ENCODE data around the gene ERI3. TPM values are rescaled to one million over a fixed set of nuclear protein-coding genes. Genes with fewer than 3 reads are reported as not detected.
A peak's percentile ranks its signal among the peaks of the same experiment; 100 is the strongest.

Gene ERI3
- total and polyA plus RNA-seq, 2 experiments from 2014 or later, result 59.4 to 93.2 TPM

DNA sequence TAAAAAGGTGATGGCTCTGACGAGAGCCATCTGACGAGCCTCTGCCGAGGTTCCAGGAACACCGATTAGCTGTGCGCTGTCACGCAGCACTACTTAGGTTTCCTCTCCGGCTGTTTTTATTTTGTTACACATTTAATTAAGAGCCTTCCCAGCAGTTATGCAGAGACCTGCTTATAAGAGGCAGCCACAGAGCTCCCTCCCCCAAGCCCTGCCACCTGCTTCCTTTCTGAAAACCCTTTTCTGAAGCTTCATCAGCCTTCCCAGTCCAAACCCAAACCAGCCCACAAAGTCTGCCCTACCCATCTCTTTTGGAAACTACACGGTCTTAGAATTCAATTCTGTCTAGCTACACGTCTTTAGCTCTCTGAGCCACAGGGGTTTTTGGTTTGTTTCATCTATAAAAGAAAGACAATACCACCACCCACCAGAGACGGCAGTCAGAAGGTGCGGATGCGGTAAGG lies 49.1 kb downstream of the ERI3 start:
- Histone ChIP-seq H3K79me2 (no peaks in the 10 kb centered on the region), H3K4me3 (no peak overlapping the region), H3K27ac (no peak overlapping the region), H2AFZ (no peak overlapping the region), H3K9me3 (ENCODE audit: low read depth) (no peaks in the 10 kb centered on the region), H4K20me1 (ENCODE audit: insufficient read depth, poor library complexity, severe bottlenecking) (no peaks in the 10 kb centered on the region), H3K4me2 (no peak overlapping the region), H3K36me3 (replicated peaks; ENCODE audit: insufficient read depth, low read depth) (no peaks in the 10 kb centered on the region), H3K27me3 (no peaks in the 10 kb centered on the region), H3K9me2 (replicated peaks; ENCODE audit: insufficient read depth) (no peaks in the 10 kb centered on the region), H3K4me1 (ENCODE audit: insufficient read depth) (no peaks in the 10 kb centered on the region)
- TF ChIP-seq, protein P1, sequence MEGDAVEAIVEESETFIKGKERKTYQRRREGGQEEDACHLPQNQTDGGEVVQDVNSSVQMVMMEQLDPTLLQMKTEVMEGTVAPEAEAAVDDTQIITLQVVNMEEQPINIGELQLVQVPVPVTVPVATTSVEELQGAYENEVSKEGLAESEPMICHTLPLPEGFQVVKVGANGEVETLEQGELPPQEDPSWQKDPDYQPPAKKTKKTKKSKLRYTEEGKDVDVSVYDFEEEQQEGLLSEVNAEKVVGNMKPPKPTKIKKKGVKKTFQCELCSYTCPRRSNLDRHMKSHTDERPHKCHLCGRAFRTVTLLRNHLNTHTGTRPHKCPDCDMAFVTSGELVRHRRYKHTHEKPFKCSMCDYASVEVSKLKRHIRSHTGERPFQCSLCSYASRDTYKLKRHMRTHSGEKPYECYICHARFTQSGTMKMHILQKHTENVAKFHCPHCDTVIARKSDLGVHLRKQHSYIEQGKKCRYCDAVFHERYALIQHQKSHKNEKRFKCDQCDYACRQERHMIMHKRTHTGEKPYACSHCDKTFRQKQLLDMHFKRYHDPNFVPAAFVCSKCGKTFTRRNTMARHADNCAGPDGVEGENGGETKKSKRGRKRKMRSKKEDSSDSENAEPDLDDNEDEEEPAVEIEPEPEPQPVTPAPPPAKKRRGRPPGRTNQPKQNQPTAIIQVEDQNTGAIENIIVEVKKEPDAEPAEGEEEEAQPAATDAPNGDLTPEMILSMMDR (IDR thresholded peaks at IDR 0.05; ENCODE audit: poor library complexity), result no peak
- TF ChIP-seq EZH2phosphoT487 (IDR thresholded peaks at IDR 0.05; ENCODE audit: low read depth, severe bottlenecking, unreplicated experiment) (no peak), EZH2 (IDR thresholded peaks at IDR 0.05; ENCODE audit: borderline replicate concordance) (no peak)
- 87% methylated on average over 12 of the region's 12 CpGs for WGBS (ENCODE audit: low lambda C conversion rate, missing lambda C conversion rate)
- no peak for DNase-seq (ENCODE audit: low spot score)

GRCh38 chr1:44303532-44303931 lies 51.5 kb downstream of the ERI3 start:
- no peaks in the 10 kb centered on the region for H3K36me3 ChIP-seq (replicated peaks; ENCODE audit: insufficient read depth, low read depth)
- no peak overlapping the region for H3K4me3 ChIP-seq
- peak; percentile 21 for DNase-seq (ENCODE audit: low spot score)
- peak overlapping the region; percentile 67 for H3K27ac ChIP-seq
- no peak overlapping the region for H2AFZ ChIP-seq
- no peak overlapping the region for H3K4me2 ChIP-seq
- no peaks in the 10 kb centered on the region for H3K9me3 ChIP-seq (ENCODE audit: low read depth)
- H4K20me1 ChIP-seq (ENCODE audit: insufficient read depth, poor library complexity, severe bottlenecking), result no peaks in the 10 kb centered on the region
- TF ChIP-seq EZH2phosphoT487 (IDR thresholded peaks at IDR 0.05; ENCODE audit: low read depth, severe bottlenecking, unreplicated experiment) (no peak), EZH2 (IDR thresholded peaks at IDR 0.05; ENCODE audit: borderline replicate concordance) (no peak)
- TF ChIP-seq, protein P1 (IDR thresholded peaks at IDR 0.05; ENCODE audit: poor library complexity), result no peak
- H3K9me2 ChIP-seq (replicated peaks; ENCODE audit: insufficient read depth), result no peaks in the 10 kb centered on the region
- H3K27me3 ChIP-seq, result no peaks in the 10 kb centered on the region
- 77% methylated on average over 1 of the region's 1 CpG for WGBS (ENCODE audit: low lambda C conversion rate, missing lambda C conversion rate)
- H3K79me2 ChIP-seq, result no peaks in the 10 kb centered on the region
- no peaks in the 10 kb centered on the region for H3K4me1 ChIP-seq (ENCODE audit: insufficient read depth)

GRCh38 chr1:44302541-44302940 lies 52.5 kb downstream of the ERI3 start:
- Histone ChIP-seq H3K9me3 (ENCODE audit: low read depth) (no peaks in the 10 kb centered on the region), H3K9me2 (replicated peaks; ENCODE audit: insufficient read depth) (no peaks in the 10 kb centered on the region), H3K4me3 (no peak overlapping the region), H4K20me1 (ENCODE audit: insufficient read depth, poor library complexity, severe bottlenecking) (no peaks in the 10 kb centered on the region), H3K36me3 (replicated peaks; ENCODE audit: insufficient read depth, low read depth) (no peaks in the 10 kb centered on the region), H3K4me1 (ENCODE audit: insufficient read depth) (no peaks in the 10 kb centered on the region), H3K4me2 (no peak overlapping the region), H2AFZ (no peak overlapping the region), H3K27me3 (no peaks in the 10 kb centered on the region), H3K79me2 (no peaks in the 10 kb centered on the region), H3K27ac (no peak overlapping the region)
- WGBS (ENCODE audit: low lambda C conversion rate, missing lambda C conversion rate), result 91% methylated on average over 6 of the region's 6 CpGs
- no peak for DNase-seq (ENCODE audit: low spot score)
- TF ChIP-seq, protein P1 (IDR thresholded peaks at IDR 0.05; ENCODE audit: poor library complexity), result no peak
- TF ChIP-seq EZH2phosphoT487 (IDR thresholded peaks at IDR 0.05; ENCODE audit: low read depth, severe bottlenecking, unreplicated experiment) (no peak), EZH2 (IDR thresholded peaks at IDR 0.05; ENCODE audit: borderline replicate concordance) (no peak)

- Histone ChIP-seq H3K4me2 (no peak overlapping the region), H3K9me2 (replicated peaks; ENCODE audit: insufficient read depth) (no peaks in the 10 kb centered on the region), H3K36me3 (replicated peaks; ENCODE audit: insufficient read depth, low read depth) (no peaks in the 10 kb centered on the region), H3K27ac (no peak overlapping the region), H2AFZ (no peak overlapping the region), H3K9me3 (ENCODE audit: low read depth) (no peaks in the 10 kb centered on the region), H3K4me3 (no peak overlapping the region), H3K79me2 (no peaks in the 10 kb centered on the region), H3K4me1 (ENCODE audit: insufficient read depth) (no peaks in the 10 kb centered on the region), H4K20me1 (ENCODE audit: insufficient read depth, poor library complexity, severe bottlenecking) (no peaks in the 10 kb centered on the region), H3K27me3 (no peaks in the 10 kb centered on the region)
- TF ChIP-seq EZH2 (IDR thresholded peaks at IDR 0.05; ENCODE audit: borderline replicate concordance) (no peak), EZH2phosphoT487 (IDR thresholded peaks at IDR 0.05; ENCODE audit: low read depth, severe bottlenecking, unreplicated experiment) (no peak)
- TF ChIP-seq, protein P1 (IDR thresholded peaks at IDR 0.05; ENCODE audit: poor library complexity), result no peak
- WGBS (ENCODE audit: low lambda C conversion rate, missing lambda C conversion rate), result 89% methylated on average over 5 of the region's 5 CpGs
- no peak for DNase-seq (ENCODE audit: low spot score)
Measured at GRCh38 chr1:44301442-44301841, 53.6 kb downstream of the ERI3 start.
